CD4-positive, CD25-positive, alpha-beta regulatory T cell (primary cell): ENCODE results near the gene CEP83. TPM values are rescaled to one million over a fixed set of nuclear protein-coding genes. Genes with fewer than 3 reads are reported as not detected.
A peak's percentile ranks its signal among the peaks of the same experiment; 100 is the strongest.

Source experiments
- ATAC-seq, 2 donors: fragments of 150-1000 bp; cut with Tn5 transposase; one replicate each; pipeline ENCODE4 v1.10.0; 2021; ENCODE audit warnings: low read depth in 2 of 2, moderate number of reproducible peaks in 2 of 2, moderate library complexity in 1 of 2
- DNase-seq, 3 donors: peaks; one replicate each; pipeline versions ENCODE4 v3.0.0 to v3.0.0-alpha.2; 2012 to 2022; ENCODE audit warnings: mixed read lengths in 1 of 3
- H3K27ac ChIP-seq: one replicate; pipeline ENCODE4 v1.7.0; 2013; ENCODE audit warnings: mild to moderate bottlenecking, low read length; ENCODE audit not compliant: insufficient read depth, poor library complexity, severe bottlenecking
- H3K27me3 ChIP-seq: one replicate; pipeline ENCODE4 v1.7.0; 2013; ENCODE audit warnings: low read length; ENCODE audit not compliant: control insufficient read depth, insufficient read depth
- H3K36me3 ChIP-seq: one replicate; pipeline ENCODE4 v1.7.0; 2013; ENCODE audit warnings: mild to moderate bottlenecking, low read length, moderate library complexity; ENCODE audit not compliant: control insufficient read depth, insufficient read depth
- H3K4me1 ChIP-seq: 2 replicates; pipeline ENCODE4 v1.7.0; 2013; ENCODE audit warnings: mild to moderate bottlenecking, low read length; ENCODE audit not compliant: insufficient read depth, control insufficient read depth, poor library complexity, severe bottlenecking
- H3K4me3 ChIP-seq: one replicate; pipeline ENCODE4 v1.7.0; 2013; ENCODE audit warnings: low read depth, mild to moderate bottlenecking, low read length, moderate library complexity
- H3K9me3 ChIP-seq, 2 experiments: 1 replicate in 1 of 2; 2 replicates in 1 of 2; pipeline ENCODE4 v1.7.0; 2013; ENCODE audit warnings: low read length in 2 of 2, mild to moderate bottlenecking in 1 of 2, moderate library complexity in 1 of 2; ENCODE audit not compliant: control insufficient read depth in 2 of 2
- H3K27ac Mint-ChIP-seq, 3 donors: one replicate each; pipeline ENCODE4 v1.8.0; 2020 to 2022; ENCODE audit warnings: mild to moderate bottlenecking in 3 of 3, mixed read lengths in 3 of 3, moderate library complexity in 2 of 3
- H3K27me3 Mint-ChIP-seq: one replicate; pipeline ENCODE4 v1.8.0; 2022; ENCODE audit warnings: mild to moderate bottlenecking, mixed read lengths
- H3K36me3 Mint-ChIP-seq: one replicate; pipeline ENCODE4 v1.8.0; 2020; ENCODE audit warnings: mixed read lengths
- H3K4me1 Mint-ChIP-seq, 4 donors: one replicate each; pipeline ENCODE4 v1.8.0; 2020 to 2022; ENCODE audit warnings: mixed read lengths in 4 of 4, mild to moderate bottlenecking in 1 of 4
- H3K4me3 Mint-ChIP-seq, 4 donors: one replicate each; pipeline ENCODE4 v1.8.0; 2020 to 2022; ENCODE audit warnings: mild to moderate bottlenecking in 4 of 4, mixed read lengths in 4 of 4, moderate library complexity in 3 of 4
- H3K9me3 Mint-ChIP-seq, 7 donors: one replicate each; pipeline ENCODE4 v1.8.0; 2020 to 2022; ENCODE audit warnings: mixed read lengths in 7 of 7, mild to moderate bottlenecking in 3 of 7, moderate library complexity in 2 of 7
- polyA plus RNA-seq, 4 donors: library from polyadenylated mRNA; unstranded; fragments of 300-500 nt; fragmentation: Illumina TruSeq; gene quantifications; one replicate each; pipeline ENCODE4 v1.2.3, GENCODE V29; 2021
- total RNA-seq: library from RNA; stranded (reverse); gene quantifications from one replicate; pipeline ENCODE4 v1.2.3, GENCODE V29; 2022

The CEP83 gene
- total and polyA plus RNA-seq, 5 donors from 2014 or later, result 3.7 to 14.2 (median 5.1) TPM

GRCh38 chr12:94498073-94498472, 38.4 kb upstream of the CEP83 start:
- DNase-seq, result peak in 1 of 3 donors; percentile 10
- Mint-ChIP-seq H3K4me1 (no peaks in the 10 kb centered on the region), H3K27me3 (peaks cover 8% of the 10 kb centered on the region), H3K4me3 (no peak overlapping the region), H3K27ac (no peak overlapping the region), H3K36me3 (no peaks in the 10 kb centered on the region), H3K9me3 (peaks cover 0 to 22% (median 5%) of the 10 kb centered on the region in 7 donors)
- no peaks in the 10 kb centered on the region for H3K36me3 ChIP-seq
- H3K4me3 ChIP-seq, result no peak overlapping the region
- peaks cover 3 to 4% of the 10 kb centered on the region in 2 experiments for H3K9me3 ChIP-seq
- no peak for ATAC-seq
- H3K27me3 ChIP-seq, result peaks cover 4% of the 10 kb centered on the region
- no peaks in the 10 kb centered on the region for H3K4me1 ChIP-seq
- no peak overlapping the region for H3K27ac ChIP-seq

DNA sequence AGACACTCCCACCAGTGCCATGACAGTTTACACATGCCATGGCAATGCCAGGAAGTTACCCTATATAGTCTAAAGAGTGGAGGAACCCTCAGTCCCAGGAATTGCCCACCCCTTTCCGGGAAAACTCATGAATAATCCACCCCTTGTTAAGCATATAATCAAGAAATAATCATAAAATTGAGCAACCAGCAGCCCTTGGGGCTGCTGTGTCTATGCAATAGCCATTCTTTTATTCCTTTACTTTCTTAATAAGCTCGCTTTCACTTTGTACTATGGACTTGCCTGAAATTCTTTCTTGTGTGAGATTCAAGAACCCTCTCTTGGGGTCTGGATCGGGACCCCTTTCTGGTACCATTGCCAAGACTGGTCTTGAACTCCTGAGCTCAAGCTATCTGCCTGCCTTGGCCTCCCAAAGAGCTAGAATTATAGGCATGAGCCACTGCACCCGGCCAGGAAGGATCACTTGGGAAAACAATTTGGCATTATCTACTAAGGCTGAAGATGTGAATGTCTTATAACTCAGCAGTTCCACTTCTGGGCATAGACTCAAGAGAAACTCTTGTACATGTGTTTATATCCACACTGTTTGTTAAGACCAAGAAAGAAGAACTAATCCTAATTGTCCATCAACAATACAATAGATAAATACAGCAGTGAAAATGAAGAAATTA, 35.9 kb upstream of the CEP83 start:
- Histone ChIP-seq H3K4me1 (no peaks in the 10 kb centered on the region), H3K36me3 (no peaks in the 10 kb centered on the region), H3K4me3 (no peak overlapping the region), H3K27ac (no peak overlapping the region), H3K27me3 (peaks cover 7% of the 10 kb centered on the region), H3K9me3 (peaks cover 3 to 4% of the 10 kb centered on the region in 2 experiments)
- no peaks in the 10 kb centered on the region for H3K36me3 Mint-ChIP-seq
- no peak overlapping the region for H3K27ac Mint-ChIP-seq
- ATAC-seq, result no peak
- peaks cover 0 to 9% (median 0%) of the 10 kb centered on the region in 7 donors for H3K9me3 Mint-ChIP-seq
- H3K27me3 Mint-ChIP-seq, result peaks cover 8% of the 10 kb centered on the region
- no peak for DNase-seq
- H3K4me1 Mint-ChIP-seq, result no peaks in the 10 kb centered on the region
- H3K4me3 Mint-ChIP-seq, result no peak overlapping the region

DNA sequence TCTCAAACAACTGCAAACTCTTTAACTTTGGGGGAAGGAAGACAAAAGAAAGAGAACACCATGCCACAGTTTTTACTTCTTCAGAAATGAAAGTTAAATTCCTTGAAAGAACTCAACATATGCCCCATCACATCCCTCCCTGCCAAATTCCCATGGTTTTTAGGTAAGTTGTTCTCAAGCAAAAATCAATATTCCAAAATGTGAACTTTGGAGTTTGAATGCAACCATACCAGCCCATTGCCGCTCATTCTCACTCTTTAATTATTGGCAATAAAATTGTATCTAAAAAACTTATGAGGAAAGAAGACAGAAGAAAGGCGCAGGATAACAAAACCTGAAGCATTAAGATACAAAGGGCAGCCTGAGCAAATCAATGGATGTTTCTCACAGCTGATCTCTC, 31.8 kb upstream of the CEP83 start:
- no peak overlapping the region for H3K27ac Mint-ChIP-seq
- no peaks in the 10 kb centered on the region for H3K4me1 ChIP-seq
- H3K27me3 Mint-ChIP-seq, result peaks cover 8% of the 10 kb centered on the region

DNA sequence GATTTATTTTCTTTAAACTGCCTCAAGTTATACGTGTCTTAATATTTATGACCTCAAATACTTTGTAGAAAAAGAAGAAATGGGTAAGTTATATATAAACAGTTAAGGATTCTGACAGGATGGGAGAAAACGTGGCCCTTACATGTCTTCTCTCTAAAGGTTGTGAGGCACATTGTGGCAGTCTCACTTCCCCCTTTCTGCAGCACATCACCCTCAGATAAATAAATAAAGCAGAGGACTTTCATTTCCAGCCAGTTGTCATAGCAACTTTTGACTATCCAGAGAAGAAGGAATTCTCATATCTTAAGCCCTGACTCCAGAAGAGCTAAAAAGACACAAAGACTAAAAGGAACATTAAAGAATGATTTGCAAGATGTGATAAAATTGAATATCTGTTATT, 28.8 kb upstream of the CEP83 start:
- DNase-seq, result no peak
- H3K27ac Mint-ChIP-seq, result no peak overlapping the region
- ATAC-seq, result no peak
- H3K27ac ChIP-seq, result no peak overlapping the region
- H3K4me3 Mint-ChIP-seq, result no peak overlapping the region
- peaks cover 0 to 1% (median 0%) of the 10 kb centered on the region in 7 donors for H3K9me3 Mint-ChIP-seq
- H3K4me3 ChIP-seq, result no peak overlapping the region
- peaks cover 4% of the 10 kb centered on the region for H3K27me3 Mint-ChIP-seq
- peaks cover 3% of the 10 kb centered on the region for H3K27me3 ChIP-seq
- no peaks in the 10 kb centered on the region for H3K4me1 Mint-ChIP-seq
- H3K9me3 ChIP-seq, result no peaks in the 10 kb centered on the region
- no peaks in the 10 kb centered on the region for H3K36me3 ChIP-seq
- H3K36me3 Mint-ChIP-seq, result no peaks in the 10 kb centered on the region
- H3K4me1 ChIP-seq, result no peaks in the 10 kb centered on the region

More for the DNA sequence above, 31.8 kb upstream of the CEP83 start:
- Mint-ChIP-seq H3K36me3 (no peaks in the 10 kb centered on the region), H3K4me3 (no peak overlapping the region), H3K4me1 (no peaks in the 10 kb centered on the region), H3K9me3 (peaks cover 0 to 5% (median 0%) of the 10 kb centered on the region in 7 donors)
- ATAC-seq (no peak), DNase-seq (no peak)
- Histone ChIP-seq H3K36me3 (no peaks in the 10 kb centered on the region), H3K9me3 (no peaks in the 10 kb centered on the region), H3K27ac (no peak overlapping the region), H3K4me3 (no peak overlapping the region), H3K27me3 (peaks cover 7% of the 10 kb centered on the region)

DNA sequence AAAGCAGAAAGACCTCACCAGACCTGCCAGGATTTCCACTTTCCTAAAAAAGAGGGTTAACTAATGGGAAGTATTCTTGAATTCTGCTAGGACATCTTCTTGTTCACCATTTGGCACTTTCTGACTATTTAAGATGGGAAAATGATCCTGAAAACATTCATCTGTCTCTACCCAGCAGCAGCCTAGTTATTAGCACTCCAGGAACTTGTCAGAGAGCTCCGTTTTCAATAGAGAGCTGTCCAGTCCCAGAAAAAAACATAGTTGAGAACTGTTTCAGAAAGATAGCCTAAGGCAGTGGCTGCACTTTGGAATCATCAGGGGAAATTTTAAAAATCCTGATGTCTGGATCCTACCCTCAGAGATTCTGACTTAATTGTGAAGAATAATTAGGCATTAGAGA, 22.1 kb upstream of the CEP83 start:
- no peak for DNase-seq
- Mint-ChIP-seq H3K36me3 (no peaks in the 10 kb centered on the region), H3K27me3 (peaks cover 16% of the 10 kb centered on the region), H3K4me1 (no peaks in the 10 kb centered on the region), H3K4me3 (no peak overlapping the region), H3K27ac (no peak overlapping the region), H3K9me3 (peaks cover 0 to 3% (median 0%) of the 10 kb centered on the region in 7 donors)
- Histone ChIP-seq H3K27me3 (peaks cover 14% of the 10 kb centered on the region), H3K9me3 (no peaks in the 10 kb centered on the region), H3K4me1 (no peaks in the 10 kb centered on the region), H3K36me3 (no peaks in the 10 kb centered on the region), H3K27ac (no peak overlapping the region), H3K4me3 (no peak overlapping the region)
- no peak for ATAC-seq

GRCh38 chr12:94469522-94469921, 9.9 kb upstream of the CEP83 start:
- no peak for DNase-seq
- Mint-ChIP-seq H3K4me1 (no peaks in the 10 kb centered on the region), H3K36me3 (no peaks in the 10 kb centered on the region), H3K27ac (no peak overlapping the region), H3K4me3 (no peak overlapping the region), H3K9me3 (peaks cover 0 to 2% (median 0%) of the 10 kb centered on the region in 7 donors), H3K27me3 (peaks cover 26% of the 10 kb centered on the region)
- Histone ChIP-seq H3K36me3 (no peaks in the 10 kb centered on the region), H3K4me3 (no peak overlapping the region), H3K4me1 (no peaks in the 10 kb centered on the region), H3K27ac (no peak overlapping the region), H3K27me3 (peaks cover 3% of the 10 kb centered on the region), H3K9me3 (no peaks in the 10 kb centered on the region)
- no peak for ATAC-seq

GRCh38 chr12:94460616-94460959, 921 bp upstream of the CEP83 start:
- H3K27me3 ChIP-seq, result no peaks in the 10 kb centered on the region

More at GRCh38 chr12:94460616-94460959, 921 bp upstream of the CEP83 start:
- Histone ChIP-seq H3K36me3 (no peaks in the 10 kb centered on the region), H3K4me1 (peaks cover 13% of the 10 kb centered on the region), H3K27ac (peak overlapping the region; percentile 87), H3K4me3 (peak overlapping the region; percentile 80), H3K9me3 (no peaks in the 10 kb centered on the region)
- no peak for ATAC-seq
- H3K27ac Mint-ChIP-seq, result peak overlapping the region in 2 of 3 donors; percentile 93 to 95
- DNase-seq, result no peak
- H3K36me3 Mint-ChIP-seq, result no peaks in the 10 kb centered on the region
- H3K4me3 Mint-ChIP-seq, result peak overlapping the region; percentile 87 to 97 (median 95)
- H3K9me3 Mint-ChIP-seq, result peaks cover 0 to 4% (median 0%) of the 10 kb centered on the region in 7 donors
- peaks cover 5% of the 10 kb centered on the region for H3K27me3 Mint-ChIP-seq
- H3K4me1 Mint-ChIP-seq, result peaks cover 19 to 41% (median 24%) of the 10 kb centered on the region in 4 donors
